HG02840 (cell line): Measurements from ENCODE around the gene SPDYE6.
"Not testable (repeated sequence)": the region's sequence is repeated elsewhere in the genome, so short reads cannot be mapped to it uniquely, and the experiment has no call there.

Experiments used
- ATAC-seq: cut with Tn5 transposase; IDR thresholded peaks from one replicate; pipeline ENCODE4 v1.9.1; 2021; ENCODE audit warnings: mild to moderate bottlenecking, moderate library complexity, moderate number of reproducible peaks; ENCODE audit not compliant: unreplicated experiment, low FRiP score

Gene SPDYE6

GRCh38 chr7:102356344-102356743 is at the start of gene SPDYE6:
Gene SPDYE6, minus strand, starts transcription at chr7:102356444. Its CDS starts 421 bp downstream, at chr7:102356023.
- not testable (repeated sequence) for ATAC-seq

GRCh38 chr7:102404862-102405188 is 48.6 kb upstream of the SPDYE6 start:
- ATAC-seq, result not testable (repeated sequence)

DNA sequence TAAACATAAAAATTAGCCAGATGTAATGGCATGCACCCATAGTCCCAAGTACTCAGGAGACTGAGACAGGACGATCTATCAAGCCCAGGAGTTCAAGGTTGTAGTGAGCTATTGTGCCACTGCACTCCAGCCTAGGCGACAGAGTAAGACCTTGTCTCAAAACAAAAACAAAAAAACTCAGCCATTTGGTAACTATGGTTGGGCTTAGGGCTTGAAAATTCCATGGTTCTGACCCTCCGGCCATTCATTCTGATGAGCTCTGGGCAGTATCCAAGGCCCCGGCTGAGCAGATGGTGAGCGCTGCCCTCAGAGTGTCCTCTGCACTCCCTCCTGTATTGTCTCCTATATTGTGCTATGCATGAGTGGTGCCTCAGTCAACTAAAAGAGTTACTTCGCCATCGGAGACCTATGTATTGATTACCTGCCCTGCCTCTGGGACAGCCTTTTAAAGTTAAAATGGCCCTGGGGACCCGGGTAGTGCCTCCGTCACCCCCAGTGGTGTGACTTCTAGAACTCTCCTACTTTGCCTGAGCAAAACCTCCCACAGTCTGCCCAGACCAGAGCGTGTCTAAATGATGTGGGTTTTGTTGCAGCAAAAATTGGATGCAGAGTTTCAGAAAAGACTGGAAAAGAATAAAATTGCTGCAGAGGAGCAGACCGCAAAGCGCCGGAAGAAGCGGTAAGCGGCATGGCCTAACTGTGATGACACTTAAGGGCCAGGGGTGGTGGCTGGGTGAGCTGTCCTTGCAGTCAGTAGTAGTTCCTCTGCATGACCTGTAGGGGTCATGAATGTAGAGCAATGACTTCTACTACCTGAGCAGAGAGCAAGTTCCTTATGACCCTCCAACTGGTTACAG is 48.0 kb upstream of the SPDYE6 start:
- ATAC-seq, result no peak

DNA sequence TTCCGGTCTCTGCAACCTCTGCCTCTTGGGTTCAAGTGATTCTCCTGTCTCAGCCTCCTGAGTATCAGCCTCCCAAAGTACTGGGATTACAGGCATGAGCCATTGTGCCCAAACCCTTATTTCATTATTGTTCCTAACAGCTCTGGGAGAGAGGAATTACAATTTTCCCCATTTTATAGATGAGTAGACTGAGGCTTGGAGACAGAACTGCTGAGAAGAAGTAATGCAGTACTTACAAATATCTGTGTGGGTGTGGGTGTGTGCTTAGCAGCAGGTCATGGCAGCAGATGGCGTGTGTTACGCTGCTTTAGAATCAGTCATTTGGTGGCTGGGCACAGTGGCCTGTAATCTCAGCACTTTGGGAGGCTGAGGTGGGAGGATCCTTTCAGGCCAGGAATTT is 47.3 kb upstream of the SPDYE6 start:
- no peak for ATAC-seq

GRCh38 chr7:102400360-102400759 is 44.1 kb upstream of the SPDYE6 start:
- no peak for ATAC-seq

GRCh38 chr7:102398543-102398942 is 42.3 kb upstream of the SPDYE6 start:
- ATAC-seq, result no peak

- ATAC-seq, result peak; percentile 2
Measured at GRCh38 chr7:102396710-102397019, 40.4 kb upstream of the SPDYE6 start.

- ATAC-seq, result peak; percentile 97
Measured at GRCh38 chr7:102395873-102396709, 39.8 kb upstream of the SPDYE6 start, which contains the start of gene PRKRIP1. Gene PRKRIP1, plus strand, starts transcription at chr7:102396363. Its CDS starts 49 bp downstream, at chr7:102396412.

DNA sequence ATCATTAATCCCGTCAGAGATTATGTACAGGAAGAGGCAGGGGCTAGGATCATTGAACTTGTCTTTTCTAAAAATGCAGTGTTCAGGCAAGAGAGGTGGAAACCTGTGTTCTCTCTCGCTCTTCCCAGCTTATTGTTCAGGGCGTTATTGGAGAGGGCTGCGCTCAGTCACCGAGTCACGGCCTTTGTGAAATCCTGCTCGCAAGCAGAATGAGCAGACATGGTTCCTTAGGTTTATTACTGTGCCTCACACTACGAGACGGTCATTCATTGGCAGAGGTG is 39.3 kb upstream of the SPDYE6 start:
- ATAC-seq, result peak; percentile 1

GRCh38 chr7:102393467-102393866 is 37.2 kb upstream of the SPDYE6 start:
- no peak for ATAC-seq

DNA sequence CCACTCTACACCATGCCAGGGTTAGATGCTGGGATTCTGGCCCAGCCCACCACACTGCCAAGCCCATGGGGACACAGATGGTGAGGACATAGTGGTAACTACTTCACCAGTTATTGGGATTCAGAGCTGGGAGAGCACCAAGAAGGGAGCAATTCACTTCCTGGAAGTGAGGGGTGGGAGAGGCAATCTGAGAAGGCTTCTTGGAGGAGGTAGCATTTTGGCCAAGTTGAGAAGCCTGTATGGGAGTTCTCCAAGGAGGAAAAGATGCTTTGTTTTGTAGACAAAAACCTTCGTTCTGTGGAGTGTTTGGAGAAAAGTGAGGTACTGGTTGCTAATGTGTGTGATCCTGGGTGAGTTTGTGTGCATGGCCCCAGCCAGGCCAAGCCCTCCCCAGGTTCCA is 36.1 kb upstream of the SPDYE6 start:
- no peak for ATAC-seq

- ATAC-seq, result no peak
Measured at GRCh38 chr7:102390697-102391484, 34.6 kb upstream of the SPDYE6 start.

DNA sequence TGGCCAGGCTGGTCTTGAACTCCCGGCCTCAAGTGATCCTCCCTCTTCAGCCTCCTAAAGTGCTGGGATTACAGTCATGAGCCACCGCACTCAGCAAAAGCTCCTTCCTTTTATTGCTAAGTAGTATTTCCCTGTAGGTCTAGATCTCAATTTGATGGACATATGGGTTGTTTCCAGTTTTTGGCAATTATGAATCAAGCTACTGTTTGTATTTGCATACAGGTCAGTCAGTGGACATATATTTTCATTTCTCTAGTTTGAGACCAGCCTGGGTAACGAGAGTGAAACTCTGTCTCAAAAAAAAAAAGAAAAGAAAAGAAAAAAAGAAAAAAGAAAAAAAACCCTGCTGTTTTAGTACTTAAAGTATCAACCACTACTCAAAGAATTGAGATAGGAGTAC is 33.6 kb upstream of the SPDYE6 start:
- no peak for ATAC-seq

GRCh38 chr7:102387064-102387463 is 30.8 kb upstream of the SPDYE6 start:
- no peak for ATAC-seq

GRCh38 chr7:102381696-102382425 is 25.6 kb upstream of the SPDYE6 start:
- ATAC-seq, result not testable (repeated sequence)

GRCh38 chr7:102380837-102381236 is 24.6 kb upstream of the SPDYE6 start:
- not testable (repeated sequence) for ATAC-seq

DNA sequence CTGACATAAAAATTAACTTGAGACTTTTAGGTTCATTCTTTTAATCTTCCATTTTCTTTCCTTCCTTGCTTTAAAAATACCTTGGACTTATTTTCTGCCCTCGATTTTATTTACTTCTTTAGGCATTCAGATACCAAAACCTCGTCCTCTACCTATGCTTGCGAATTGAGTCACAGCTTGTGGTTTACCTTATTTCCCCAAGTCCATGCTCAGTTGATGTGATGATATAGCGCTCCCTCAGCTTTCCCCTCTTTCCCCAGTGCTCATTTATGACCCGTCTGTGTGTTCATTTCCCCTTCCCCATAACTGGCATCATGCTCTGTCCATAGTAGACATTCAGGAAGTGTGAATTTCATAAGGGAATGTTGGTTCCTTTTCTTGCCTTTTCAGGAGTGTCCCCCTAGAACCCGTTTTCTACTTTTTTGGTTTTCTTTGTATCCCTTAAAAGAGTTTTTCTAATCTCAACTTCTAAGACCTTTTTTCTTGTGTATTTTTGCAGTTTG is 20.8 kb upstream of the SPDYE6 start:
- no peak for ATAC-seq

GRCh38 chr7:102372796-102373195 is 16.6 kb upstream of the SPDYE6 start:
- not testable (repeated sequence) for ATAC-seq

DNA sequence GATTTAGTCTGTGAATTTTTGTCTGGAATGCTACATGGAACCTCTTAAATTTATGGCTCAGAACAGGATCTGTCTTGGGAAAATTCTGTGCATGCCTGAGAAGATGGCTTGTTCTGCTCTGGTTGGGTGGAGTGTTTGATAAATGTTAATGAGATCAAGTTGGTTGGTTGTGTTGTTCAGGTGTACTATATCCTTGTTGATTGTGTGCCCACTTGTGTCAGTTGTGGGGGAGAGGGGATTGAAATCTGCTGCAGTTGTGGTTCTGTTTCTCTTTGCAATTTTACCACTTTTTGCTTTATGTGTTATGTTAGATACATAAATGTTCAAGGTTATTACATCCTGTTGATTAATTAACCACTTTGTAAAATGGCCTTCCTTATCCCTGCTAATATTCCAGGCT is 13.8 kb upstream of the SPDYE6 start:
- ATAC-seq, result not testable (repeated sequence)

DNA sequence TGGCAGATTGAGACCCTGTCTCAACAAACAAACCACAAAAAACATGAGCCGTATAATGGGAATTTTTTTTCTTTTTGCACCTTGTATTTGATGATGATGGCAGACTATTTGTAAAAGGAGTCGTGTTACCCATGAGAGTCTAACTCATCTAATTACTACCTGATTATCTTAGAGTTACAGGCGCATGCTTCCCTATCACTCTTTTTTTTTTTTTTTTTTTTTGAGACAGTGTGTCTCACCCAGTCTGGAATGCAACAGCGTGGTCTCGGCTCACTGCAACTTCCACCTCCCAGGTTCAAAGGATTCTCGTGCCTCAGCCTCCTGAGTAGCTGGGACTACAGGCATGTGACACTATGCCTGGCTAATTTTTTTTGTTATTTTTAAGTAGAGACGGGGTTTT is 9.1 kb upstream of the SPDYE6 start:
- not testable (repeated sequence) for ATAC-seq
